Pancreas (tissue), 10 donors: Measurements from ENCODE around the gene PSD. TPM values are rescaled to one million over a fixed set of nuclear protein-coding genes. Genes with fewer than 3 reads are reported as not detected.

Experiments
- ATAC-seq, 4 donors: fragments of 200-7000 bp; cut with Tn5 transposase; one replicate each; pipeline versions ENCODE4 v1.8.0 to v1.9.1; 2020; ENCODE audit warnings: mild to moderate bottlenecking in 4 of 4, moderate library complexity in 4 of 4
- DNase-seq, 6 donors: peaks; one replicate each; pipeline ENCODE4 v3.0.0-alpha.2; 2020
- FAIRE-seq: peaks from 2 replicates; lab custom pipeline; 2012; peaks lifted over from hg19 to GRCh38; lab: Jason Lieb, UNC
- H3K27ac ChIP-seq, 4 donors: fragments of 200-600 bp; sonication (generic); 1 replicate in 3 of 4; 2 replicates in 1 of 4; pipeline versions ENCODE4 v1.5.0 to v1.8.0; 2020
- H3K27me3 ChIP-seq, 4 donors: fragments of 200-600 bp; one replicate each; pipeline ENCODE4 v1.8.0; 2021
- H3K36me3 ChIP-seq, 3 donors: fragments of 200-600 bp; sonication (generic) in 1 of 3; one replicate each; pipeline versions ENCODE4 v1.5.0 to v1.8.0; 2020 to 2021
- H3K4me1 ChIP-seq, 3 donors: fragments of 200-600 bp; one replicate each; pipeline ENCODE4 v1.8.0; 2021
- H3K4me3 ChIP-seq, 4 donors: fragments of 200-600 bp; sonication (generic) in 2 of 4; one replicate each; pipeline versions ENCODE4 v1.5.0 to v1.8.0; 2020 to 2021
- H3K9me3 ChIP-seq, 4 donors: fragments of 200-600 bp; one replicate each; pipeline ENCODE4 v1.8.0; 2021
- WGBS, 2 donors: extraction: QIAGEN DNeasy Blood & Tissue Kit; methylation state at CpG; one replicate each; pipeline ENCODE4 v1.1.7; 2013; 5-methylcytosine and 5-hydroxymethylcytosine counted together
- intact Hi-C, 3 donors: fragments of 100-400 bp; cut with DNase I; formaldehyde crosslinking; loops; one replicate each; pipeline versions ENCODE4 v1.11.1 to v1.14.2; 2022
- polyA plus RNA-seq, 2 donors: library from polyadenylated mRNA; stranded (reverse); fragments of 200-250 nt; gene quantifications; one replicate each; pipeline ENCODE4 v1.2.3, GENCODE V29; 2013
- total RNA-seq, 6 donors: library from RNA; stranded (reverse); fragmentation: NEBNext Ultra II Directional in 4 of 6; extraction: Animal tissue kit (Norgen Biotek cat#: 25700) in 4 of 6; gene quantifications; one replicate each; pipeline versions ENCODE4 v1.2.1 to v1.2.4, GENCODE V29; 2021 to 2023
- TF ChIP-seq, protein P1 (sequence below), 4 donors: fragments of 200-600 bp; sonication (generic) in 3 of 4; IDR thresholded peaks; one replicate each; pipeline versions ENCODE4 v1.5.0 to v1.8.0; 2021; ENCODE audit warnings: antibody characterized with exemption in 4 of 4
- donor health status: healthy with polysubstance abuse.
- donor health status: DM: no; HTN: no; CAD: no; lungs with moderate emphysema.
- donor health status: DM: no; HTN: no; CAD: no.
- donor health status: control.
- donor health status: control.
- donor health status: Bipolar disorder and iron deficiency.
- donor health status: DM: yes; HTN: yes; CAD: no.
- donor health status: DM: no; HTN: no; CAD: no.
- donor health status: DM: no; HTN: no; CAD: no.
- donor health status: DM: yes; HTN: yes; CAD: no.

PSD gene
- total and polyA plus RNA-seq, 8 donors, result 2.1 to 30.9 (median 5.2) TPM

DNA sequence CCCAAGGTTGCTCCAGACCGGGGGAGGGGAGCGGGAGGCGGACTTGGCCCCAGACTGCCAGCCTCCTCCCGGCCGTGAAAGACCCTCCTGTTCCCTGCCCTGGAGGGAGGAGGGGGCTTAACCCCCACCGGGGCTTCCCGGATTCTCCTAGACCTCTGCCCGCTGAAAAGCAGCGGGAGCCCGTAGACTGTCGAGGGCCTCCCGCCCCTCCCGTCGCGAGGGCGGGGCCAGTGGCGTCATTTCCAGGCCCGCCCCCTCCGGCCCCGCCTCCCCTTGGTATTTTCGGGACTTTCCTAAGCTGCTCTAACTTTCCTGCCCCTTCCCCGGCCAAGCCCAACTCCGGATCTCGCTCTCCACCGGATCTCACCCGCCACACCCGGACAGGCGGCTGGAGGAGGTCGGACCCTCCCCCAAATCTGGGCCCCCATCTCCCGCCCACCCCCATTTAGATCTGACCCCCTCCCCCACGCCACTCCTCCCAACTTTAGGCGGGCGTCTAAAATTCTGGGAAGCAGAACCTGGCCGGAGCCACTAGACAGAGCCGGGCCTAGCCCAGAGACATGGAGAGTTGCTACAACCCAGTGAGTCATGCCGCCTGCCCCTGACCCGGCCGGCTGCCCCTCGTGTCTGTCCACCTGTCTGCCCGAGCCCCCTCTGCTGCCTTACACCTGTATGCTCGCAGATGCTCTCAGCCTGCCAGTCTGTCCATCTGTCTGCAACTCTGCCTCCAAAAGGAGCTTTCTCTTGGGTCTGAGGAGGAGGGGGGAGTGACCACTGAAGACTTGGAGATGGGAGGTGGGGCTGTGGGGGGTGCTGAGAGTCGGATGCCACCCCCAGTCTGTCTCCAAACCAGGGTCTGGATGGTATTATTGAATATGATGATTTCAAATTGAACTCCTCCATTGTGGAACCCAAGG is 22.9 kb downstream of the PSD start, which contains the start of gene NFKB2:
TSS of gene NFKB2 (plus strand) at position 306 of the 917 bp plus-strand sequence. CDS start at position 561, 255 bp downstream.
- TF ChIP-seq, protein P1, sequence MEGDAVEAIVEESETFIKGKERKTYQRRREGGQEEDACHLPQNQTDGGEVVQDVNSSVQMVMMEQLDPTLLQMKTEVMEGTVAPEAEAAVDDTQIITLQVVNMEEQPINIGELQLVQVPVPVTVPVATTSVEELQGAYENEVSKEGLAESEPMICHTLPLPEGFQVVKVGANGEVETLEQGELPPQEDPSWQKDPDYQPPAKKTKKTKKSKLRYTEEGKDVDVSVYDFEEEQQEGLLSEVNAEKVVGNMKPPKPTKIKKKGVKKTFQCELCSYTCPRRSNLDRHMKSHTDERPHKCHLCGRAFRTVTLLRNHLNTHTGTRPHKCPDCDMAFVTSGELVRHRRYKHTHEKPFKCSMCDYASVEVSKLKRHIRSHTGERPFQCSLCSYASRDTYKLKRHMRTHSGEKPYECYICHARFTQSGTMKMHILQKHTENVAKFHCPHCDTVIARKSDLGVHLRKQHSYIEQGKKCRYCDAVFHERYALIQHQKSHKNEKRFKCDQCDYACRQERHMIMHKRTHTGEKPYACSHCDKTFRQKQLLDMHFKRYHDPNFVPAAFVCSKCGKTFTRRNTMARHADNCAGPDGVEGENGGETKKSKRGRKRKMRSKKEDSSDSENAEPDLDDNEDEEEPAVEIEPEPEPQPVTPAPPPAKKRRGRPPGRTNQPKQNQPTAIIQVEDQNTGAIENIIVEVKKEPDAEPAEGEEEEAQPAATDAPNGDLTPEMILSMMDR (IDR thresholded peaks at IDR 0.05), result no peak
- peak within 1 kb of the TSS; percentile 68 to 85 (median 76) for H3K4me3 ChIP-seq
- no peaks in the 10 kb centered on the region for H3K27me3 ChIP-seq
- FAIRE-seq (no peak), ATAC-seq (peak; percentile 63 to 79 (median 72)), DNase-seq (peak; percentile 87 to 95 (median 92))
- 1% methylated on average over 38 to 42 of the region's 42 CpGs for WGBS, 2 donors
- H3K9me3 ChIP-seq, result no peaks in the 10 kb centered on the region
- no peaks in the 10 kb centered on the region for H3K36me3 ChIP-seq
- intact Hi-C loops, result no loop called here
- peaks cover 0 to 29% (median 0%) of the 10 kb centered on the region in 3 donors for H3K4me1 ChIP-seq
- peak within 1 kb of the TSS; percentile 96 to 99 (median 98) for H3K27ac ChIP-seq

DNA sequence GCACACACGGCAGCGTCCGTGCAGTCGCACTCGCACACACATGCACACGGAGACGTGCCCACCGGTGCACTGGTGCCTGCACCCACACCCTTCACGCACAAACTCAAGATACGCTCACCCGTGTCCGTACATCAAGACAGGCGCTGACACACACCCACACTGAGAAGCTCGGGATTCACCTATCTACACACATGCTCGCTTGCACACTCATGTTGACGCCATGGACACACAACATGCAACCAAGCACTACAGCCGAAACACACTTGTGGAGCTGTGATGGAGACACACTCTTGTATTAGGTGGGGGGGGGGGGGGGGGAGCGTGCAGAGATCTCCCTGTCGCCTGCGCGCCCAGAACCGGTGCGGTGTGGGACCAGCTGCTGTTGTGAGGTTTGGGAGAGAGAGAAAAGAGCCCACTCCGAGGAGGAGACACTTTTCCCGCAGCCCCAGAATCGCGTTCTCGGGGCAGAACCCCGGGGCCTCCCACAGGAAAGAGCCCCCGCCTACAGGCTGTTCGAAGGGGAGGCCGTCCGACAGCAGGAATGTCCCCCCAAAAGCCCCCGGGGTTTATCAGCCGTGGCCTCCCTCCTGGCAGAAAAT is 23.7 kb downstream of the PSD start:
- intact Hi-C loops, result no loop called here
- peak overlapping the region; percentile 96 to 99 (median 98) for H3K27ac ChIP-seq
- 0% methylated on average over 26 to 35 of the region's 35 CpGs for WGBS, 2 donors
- H3K4me3 ChIP-seq, result peak overlapping the region; percentile 68 to 85 (median 76)
- H3K27me3 ChIP-seq, result no peaks in the 10 kb centered on the region
- FAIRE-seq (no peak), ATAC-seq (peak; percentile 2 to 5 (median 4)), DNase-seq (peak in 1 of 6 donors; percentile 61)
- no peaks in the 10 kb centered on the region for H3K9me3 ChIP-seq
- H3K4me1 ChIP-seq, result peaks cover 0 to 27% (median 0%) of the 10 kb centered on the region in 3 donors
- TF ChIP-seq, protein P1 (IDR thresholded peaks at IDR 0.05), result no peak
- no peaks in the 10 kb centered on the region for H3K36me3 ChIP-seq

DNA sequence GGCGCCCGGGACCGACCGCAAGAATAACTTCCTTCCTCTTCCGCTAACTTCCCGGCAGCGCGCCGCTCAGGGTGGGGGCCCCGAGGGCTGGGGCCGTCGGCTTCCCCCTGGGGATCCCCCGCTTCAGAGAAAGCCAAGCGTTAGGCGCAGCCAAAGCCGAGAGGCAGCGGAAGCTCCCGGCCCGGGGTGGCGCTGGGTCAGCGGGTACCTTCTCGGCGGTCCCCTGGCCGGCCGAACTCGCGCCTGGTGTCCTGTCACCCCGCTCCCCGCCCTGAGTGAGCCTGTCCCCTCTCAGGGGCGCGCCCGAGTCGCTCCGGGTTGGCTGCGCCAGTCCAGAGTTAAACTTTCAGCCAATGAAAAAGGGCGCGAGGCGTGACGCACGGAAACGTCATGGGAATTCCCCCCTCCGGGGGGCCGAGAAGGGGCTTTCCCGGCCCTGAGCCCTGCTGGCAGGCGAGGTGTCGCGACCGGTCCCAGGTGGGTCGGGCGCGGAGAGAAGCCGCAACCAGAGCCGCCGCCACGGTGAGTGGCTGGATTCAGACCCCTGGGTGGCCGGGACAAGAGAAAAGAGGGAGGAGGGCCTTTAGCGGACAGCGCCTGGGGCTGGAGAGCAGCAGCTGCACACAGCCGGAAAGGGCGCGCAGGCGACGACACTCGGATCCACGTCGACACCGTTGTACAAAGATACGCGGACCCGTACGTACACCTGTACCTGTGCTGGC is 24.3 kb downstream of the PSD start:
- Histone ChIP-seq H3K27me3 (no peaks in the 10 kb centered on the region), H3K4me3 (peak overlapping the region; percentile 68 to 85 (median 76)), H3K9me3 (no peaks in the 10 kb centered on the region), H3K4me1 (peaks cover 0 to 24% (median 0%) of the 10 kb centered on the region in 3 donors), H3K36me3 (no peaks in the 10 kb centered on the region), H3K27ac (peak overlapping the region; percentile 96 to 99 (median 98))
- intact Hi-C loops, result no loop called here
- FAIRE-seq (no peak), ATAC-seq (peak; percentile 80 to 90 (median 84)), DNase-seq (peak; percentile 92 to 97 (median 94))
- 0% methylated on average over 63 to 71 of the region's 71 CpGs for WGBS, 2 donors
- TF ChIP-seq, protein P1 (IDR thresholded peaks at IDR 0.05), result peak in 2 of 4 donors; percentile 90 to 91

DNA sequence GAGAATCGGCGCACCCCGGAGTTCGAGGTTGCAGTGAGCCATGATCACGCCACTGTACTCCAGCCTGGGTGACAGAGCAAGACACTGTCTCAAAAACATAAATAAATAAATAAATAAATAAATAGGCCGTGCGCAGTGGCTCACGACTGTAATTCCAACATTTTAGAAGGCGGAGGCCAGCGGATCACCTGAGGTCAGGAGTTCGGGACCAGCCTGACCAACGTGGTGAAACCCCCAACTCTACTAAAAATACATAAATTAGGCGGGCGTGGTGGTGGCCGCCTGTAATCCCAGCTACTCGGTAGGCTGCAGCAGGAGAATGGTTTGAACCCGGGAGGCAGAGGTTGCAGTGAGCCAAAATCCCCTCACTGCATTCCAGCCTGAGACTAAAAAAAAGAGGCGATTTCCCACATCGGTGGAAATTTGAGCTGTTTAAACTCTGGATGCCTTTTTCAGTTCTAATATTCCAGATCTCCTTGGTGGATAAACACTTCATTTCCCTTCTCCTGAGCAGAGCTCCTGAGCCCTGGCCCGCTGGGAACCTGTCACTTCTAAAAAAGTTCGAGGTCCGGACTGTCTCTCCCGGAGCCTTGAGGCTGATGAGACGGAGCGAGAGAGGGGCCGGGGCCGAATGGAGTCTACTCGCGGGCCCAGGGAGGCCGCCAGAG is 25.0 kb downstream of the PSD start:
- WGBS, 2 donors, result 22 to 27% methylated on average over 30 of the region's 30 CpGs
- Histone ChIP-seq H3K36me3 (no peaks in the 10 kb centered on the region), H3K27me3 (no peaks in the 10 kb centered on the region), H3K9me3 (no peaks in the 10 kb centered on the region), H3K4me1 (peaks cover 0 to 20% (median 0%) of the 10 kb centered on the region in 3 donors), H3K27ac (peak overlapping the region; percentile 96 to 99 (median 98)), H3K4me3 (peak overlapping the region; percentile 68 to 85 (median 76))
- no peak for FAIRE-seq
- TF ChIP-seq, protein P1 (IDR thresholded peaks at IDR 0.05), result peak in 2 of 4 donors; percentile 86 to 95
- intact Hi-C loops, result no loop called here
- DNase-seq, result no peak
- no peak for ATAC-seq
